Measurements from ENCODE around the gene MICU1. TPM values are rescaled to one million over a fixed set of nuclear protein-coding genes. Genes with fewer than 3 reads are reported as not detected.
"Not testable (repeated sequence)": the region's sequence is repeated elsewhere in the genome, so short reads cannot be mapped to it uniquely, and the experiment has no call there.

Gene MICU1
- polyA plus RNA-seq, 2 of the 4 experiments (the other 2 are of a cell fraction) = 54.5 to 58.6 TPM

DNA sequence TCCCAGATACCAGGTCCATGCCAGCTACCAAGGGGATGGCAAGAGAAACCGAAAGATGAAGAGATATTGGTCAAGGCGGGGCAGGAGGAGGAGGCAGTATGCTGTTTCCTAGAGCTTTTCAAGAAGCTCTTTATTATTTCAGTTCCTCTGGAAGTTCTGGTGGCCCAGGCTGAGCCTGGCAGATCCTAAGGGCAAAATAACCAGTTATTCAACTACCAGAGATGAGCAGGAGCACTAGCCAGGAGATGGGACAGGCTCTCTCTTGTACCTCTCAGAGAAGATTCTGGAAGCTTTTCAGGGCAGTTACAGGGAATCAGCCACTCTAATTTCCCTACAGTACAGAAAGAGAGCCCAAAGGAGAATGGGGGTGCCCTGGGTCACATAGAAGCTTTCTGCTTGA is 276.4 kb downstream of the MICU1 start:
- ChIA-PET POLR2A (interaction anchor here (1.3 kb wide), 1 partner anchor 76 kb away, joined by 3 read pairs; no protein-coding TSS in a partner anchor), CTCF (interaction anchor here (1.0 to 10.0 kb wide), 5 partner anchors 11 to 453 kb away, joined by 3 to 88 read pairs (median 5); no protein-coding TSS in a partner anchor)
- H3K27ac ChIP-seq = no peak overlapping the region
- no peak overlapping the region for H3K4me2 ChIP-seq
- 95% methylated on average over 2 of the region's 2 CpGs for WGBS (ENCODE audit: missing lambda C conversion rate)
- H3K4me3 ChIP-seq = no peak overlapping the region
- no peaks in the 10 kb centered on the region for H3K9me3 ChIP-seq
- TF ChIP-seq MYC (IDR thresholded peaks at IDR 0.05; ENCODE audit: borderline replicate concordance, low read length) (no peak), KDM1A (IDR thresholded peaks at IDR 0.05; ENCODE audit: low read depth) (no peak), ZNF302 (CRISPR knock-in tag; IDR thresholded peaks at IDR 0.05) (no peak), HOXB13 (CRISPR knock-in tag; IDR thresholded peaks at IDR 0.05; ENCODE audit: low read depth) (no peak)
- ATAC-seq (no peak), DNase-seq (ENCODE audit: low read depth in 1 of 2, low spot score in 1 of 2) (no peak), FAIRE-seq (no peak)
- peaks cover 9% of the 10 kb centered on the region; the same call in 2 of the 3 replicates for H3K4me1 ChIP-seq

DNA sequence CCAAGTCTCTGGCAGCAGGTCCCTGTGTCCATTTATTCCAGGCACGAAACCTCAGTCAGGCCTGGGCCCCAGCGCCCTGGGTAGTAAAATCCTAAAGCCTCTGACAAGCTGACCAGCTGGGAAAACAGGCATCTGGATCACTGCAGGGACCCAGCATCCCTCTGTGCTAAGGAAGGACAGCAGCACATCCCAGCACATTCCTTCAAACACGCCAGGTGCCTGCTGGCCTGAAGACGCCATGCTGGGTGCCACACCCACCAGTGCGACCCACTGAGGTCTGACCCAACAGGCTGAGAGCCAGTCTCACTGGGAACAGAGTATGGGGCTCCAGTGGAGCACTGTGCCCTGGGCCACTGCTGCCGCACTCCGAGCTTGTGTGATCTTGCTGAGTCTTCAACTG is 277.6 kb downstream of the MICU1 start:
- no peak; a peak in 1 of 6 replicates for ATAC-seq
- POLR2A ChIA-PET = interaction anchor here (1.3 kb wide), 1 partner anchor 75 kb away, joined by 3 read pairs; no protein-coding TSS in a partner anchor

DNA sequence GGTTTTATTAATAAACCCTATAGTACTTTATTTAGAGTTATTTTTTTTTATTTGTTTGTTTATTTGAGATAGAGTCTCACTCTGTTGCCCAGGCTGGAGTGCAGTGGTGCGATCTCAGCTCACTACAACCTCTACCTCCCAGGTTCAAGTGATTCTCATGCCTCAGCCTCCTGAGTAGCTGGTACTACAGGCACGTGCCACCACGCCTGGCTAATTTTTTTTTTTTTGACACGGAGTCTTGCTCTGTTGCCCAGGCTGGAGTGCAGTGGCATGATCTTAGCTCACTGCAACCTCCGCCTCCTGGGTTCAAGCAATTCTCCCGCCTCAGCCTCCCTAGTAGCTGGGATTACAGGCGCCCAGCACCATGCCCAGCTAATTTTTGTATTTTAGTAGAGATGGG is 279.8 kb downstream of the MICU1 start:
- FAIRE-seq; POLR2A ChIA-PET; H3K27ac ChIP-seq; DNase-seq (ENCODE audit: low read depth in 1 of 2, low spot score in 1 of 2); H3K4me2 ChIP-seq; ATAC-seq; H3K4me1 ChIP-seq; H3K9me3 ChIP-seq; H3K4me3 ChIP-seq: not testable (repeated sequence)
- 95% methylated on average over 7 of the region's 7 CpGs for WGBS (ENCODE audit: missing lambda C conversion rate)
- CTCF ChIA-PET = interaction anchor here (0.7 to 10.0 kb wide), 2 partner anchors 8 to 783 kb away, joined by 3 to 88 read pairs; no protein-coding TSS in a partner anchor

More for the DNA sequence above, 277.6 kb downstream of the MICU1 start:
- no peak overlapping the region for H3K4me2 ChIP-seq
- H3K4me1 ChIP-seq = peaks cover 6% of the 10 kb centered on the region; the same call in 2 of the 3 replicates
- DNase-seq (ENCODE audit: low read depth in 1 of 2, low spot score in 1 of 2) (no peak), FAIRE-seq (no peak)
- CTCF ChIA-PET = interaction anchor here (0.6 to 10.0 kb wide), 3 partner anchors 10 to 401 kb away, joined by 3 to 88 read pairs (median 3); no protein-coding TSS in a partner anchor
- no peak overlapping the region for H3K27ac ChIP-seq
- 88% methylated on average over 7 of the region's 7 CpGs for WGBS (ENCODE audit: missing lambda C conversion rate)
- H3K4me3 ChIP-seq = no peak overlapping the region
- TF ChIP-seq CHD2 (IDR thresholded peaks at IDR 0.05; ENCODE audit: low read length, partially characterized antibody) = no peak
- no peak for TF ChIP-seq ZNF302 (CRISPR knock-in tag; IDR thresholded peaks at IDR 0.05)
- no peak for TF ChIP-seq RNF2 (IDR thresholded peaks at IDR 0.05; ENCODE audit: borderline replicate concordance, low read depth)
- TF ChIP-seq, protein P1, sequence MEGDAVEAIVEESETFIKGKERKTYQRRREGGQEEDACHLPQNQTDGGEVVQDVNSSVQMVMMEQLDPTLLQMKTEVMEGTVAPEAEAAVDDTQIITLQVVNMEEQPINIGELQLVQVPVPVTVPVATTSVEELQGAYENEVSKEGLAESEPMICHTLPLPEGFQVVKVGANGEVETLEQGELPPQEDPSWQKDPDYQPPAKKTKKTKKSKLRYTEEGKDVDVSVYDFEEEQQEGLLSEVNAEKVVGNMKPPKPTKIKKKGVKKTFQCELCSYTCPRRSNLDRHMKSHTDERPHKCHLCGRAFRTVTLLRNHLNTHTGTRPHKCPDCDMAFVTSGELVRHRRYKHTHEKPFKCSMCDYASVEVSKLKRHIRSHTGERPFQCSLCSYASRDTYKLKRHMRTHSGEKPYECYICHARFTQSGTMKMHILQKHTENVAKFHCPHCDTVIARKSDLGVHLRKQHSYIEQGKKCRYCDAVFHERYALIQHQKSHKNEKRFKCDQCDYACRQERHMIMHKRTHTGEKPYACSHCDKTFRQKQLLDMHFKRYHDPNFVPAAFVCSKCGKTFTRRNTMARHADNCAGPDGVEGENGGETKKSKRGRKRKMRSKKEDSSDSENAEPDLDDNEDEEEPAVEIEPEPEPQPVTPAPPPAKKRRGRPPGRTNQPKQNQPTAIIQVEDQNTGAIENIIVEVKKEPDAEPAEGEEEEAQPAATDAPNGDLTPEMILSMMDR (IDR thresholded peaks at IDR 0.05) = no peak
- TF ChIP-seq, protein P2, sequence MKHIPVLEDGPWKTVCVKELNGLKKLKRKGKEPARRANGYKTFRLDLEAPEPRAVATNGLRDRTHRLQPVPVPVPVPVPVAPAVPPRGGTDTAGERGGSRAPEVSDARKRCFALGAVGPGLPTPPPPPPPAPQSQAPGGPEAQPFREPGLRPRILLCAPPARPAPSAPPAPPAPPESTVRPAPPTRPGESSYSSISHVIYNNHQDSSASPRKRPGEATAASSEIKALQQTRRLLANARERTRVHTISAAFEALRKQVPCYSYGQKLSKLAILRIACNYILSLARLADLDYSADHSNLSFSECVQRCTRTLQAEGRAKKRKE (CRISPR knock-in tag; IDR thresholded peaks at IDR 0.05; ENCODE audit: low read depth) = no peak
- no peak for TF ChIP-seq JUN (IDR thresholded peaks at IDR 0.05)
- no peaks in the 10 kb centered on the region for H3K9me3 ChIP-seq

DNA sequence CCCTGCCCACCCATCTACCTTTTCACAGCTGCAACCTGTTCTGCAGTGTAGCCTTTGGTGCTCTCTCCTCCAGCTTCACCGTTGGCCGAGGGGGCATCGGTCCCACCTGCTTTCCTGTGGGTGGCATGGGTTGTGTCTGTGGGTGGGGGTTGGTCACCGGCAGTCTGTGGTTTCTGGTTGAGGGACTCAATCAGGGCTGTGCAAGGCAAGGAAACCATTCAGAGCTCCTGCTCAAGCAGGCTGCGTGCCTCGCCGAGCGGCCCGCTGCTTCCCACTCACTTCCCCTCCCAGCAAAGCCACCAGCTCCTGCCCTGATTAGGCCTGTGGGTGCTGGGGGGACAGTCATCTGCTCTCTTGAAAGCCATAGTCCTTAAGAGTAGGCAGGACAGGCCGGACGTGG is 280.9 kb downstream of the MICU1 start:
- CTCF ChIA-PET = interaction anchor here (0.9 to 10.0 kb wide), 3 partner anchors 6 to 489 kb away, joined by 3 to 88 read pairs (median 10); no protein-coding TSS in a partner anchor
- POLR2A ChIA-PET = no interaction called here
- H3K27ac ChIP-seq = no peak overlapping the region
- TF ChIP-seq MAFK (IDR thresholded peaks at IDR 0.05; ENCODE audit: partially characterized antibody) (no peak), NR3C1 (IDR thresholded peaks at IDR 0.05) (no peak), CHD4 (IDR thresholded peaks at IDR 0.05; ENCODE audit: borderline replicate concordance) (no peak), ZC3H11A (IDR thresholded peaks at IDR 0.05) (no peak), FOSL2 (IDR thresholded peaks at IDR 0.05) (no peak), FOSL2 (CRISPR knock-in tag; IDR thresholded peaks at IDR 0.05) (no peak)
- H3K4me3 ChIP-seq = no peak overlapping the region
- H3K9me3 ChIP-seq = no peaks in the 10 kb centered on the region
- DNase-seq (ENCODE audit: low read depth in 1 of 2, low spot score in 1 of 2) (no peak), ATAC-seq (no peak), FAIRE-seq (no peak)
- no peak overlapping the region for H3K4me2 ChIP-seq
- WGBS (ENCODE audit: missing lambda C conversion rate) = 94% methylated on average over 10 of the region's 11 CpGs
- peaks cover 4% of the 10 kb centered on the region for H3K4me1 ChIP-seq

Data from A549 (cell line).